Globus pallidus (tissue), 1 donor: Measurements from ENCODE around the gene LOXL3.
A peak's percentile ranks its signal among the peaks of the same experiment; 100 is the strongest.

Experiments used
- DNase-seq: peaks from one replicate; pipeline ENCODE4 v3.0.0-alpha.2; 2015; ENCODE audit warnings: low spot score

Gene LOXL3

GRCh38 chr2:74550231-74550630, 3.5 kb downstream of the LOXL3 start:
- no peak for DNase-seq

- DNase-seq = no peak
Observed at GRCh38 chr2:74548900-74549826, 4.6 kb downstream of the LOXL3 start.

- no peak for DNase-seq
Observed at GRCh38 chr2:74548285-74548899, 5.3 kb downstream of the LOXL3 start.

- no peak for DNase-seq
Observed at GRCh38 chr2:74546004-74546403, 7.7 kb downstream of the LOXL3 start.

GRCh38 chr2:74544634-74545033, 9.1 kb downstream of the LOXL3 start:
- DNase-seq = no peak

GRCh38 chr2:74542978-74543377, 10.8 kb downstream of the LOXL3 start:
- no peak for DNase-seq

GRCh38 chr2:74540291-74540690, 13.5 kb downstream of the LOXL3 start:
- no peak for DNase-seq

GRCh38 chr2:74538881-74539339, 14.8 kb downstream of the LOXL3 start:
- no peak for DNase-seq

GRCh38 chr2:74537140-74537539, 16.6 kb downstream of the LOXL3 start:
- DNase-seq = no peak

GRCh38 chr2:74536166-74536950, 17.4 kb downstream of the LOXL3 start:
- DNase-seq = no peak

GRCh38 chr2:74535440-74535965, 18.2 kb downstream of the LOXL3 start:
- DNase-seq = no peak

GRCh38 chr2:74534411-74534810, 19.3 kb downstream of the LOXL3 start:
- DNase-seq = no peak

GRCh38 chr2:74533464-74533863, 20.3 kb downstream of the LOXL3 start:
- no peak for DNase-seq

GRCh38 chr2:74532222-74532621, 21.5 kb downstream of the LOXL3 start:
- DNase-seq = no peak

GRCh38 chr2:74531666-74532065, 22.1 kb downstream of the LOXL3 start:
- DNase-seq = no peak

GRCh38 chr2:74530239-74531187, 23.2 kb downstream of the LOXL3 start:
- no peak for DNase-seq

GRCh38 chr2:74529357-74530238, 24.1 kb downstream of the LOXL3 start, which contains the start of the genes AUP1 and HTRA2:
Gene AUP1, minus strand, starts transcription at chr2:74529706. Its CDS starts 77 bp downstream, at chr2:74529629.
Gene HTRA2, plus strand, starts transcription at chr2:74529933. Its CDS starts 74 bp downstream, at chr2:74530007.
- peak; percentile 98 for DNase-seq

GRCh38 chr2:74528600-74529356, 25.0 kb downstream of the LOXL3 start:
- no peak for DNase-seq

GRCh38 chr2:74527741-74528140, 26.0 kb downstream of the LOXL3 start:
- DNase-seq = no peak
